ENCODE measurements around the gene GM2A.
"Not testable (repeated sequence)": the region's sequence is repeated elsewhere in the genome, so short reads cannot be mapped to it uniquely, and the experiment has no call there.

DNA sequence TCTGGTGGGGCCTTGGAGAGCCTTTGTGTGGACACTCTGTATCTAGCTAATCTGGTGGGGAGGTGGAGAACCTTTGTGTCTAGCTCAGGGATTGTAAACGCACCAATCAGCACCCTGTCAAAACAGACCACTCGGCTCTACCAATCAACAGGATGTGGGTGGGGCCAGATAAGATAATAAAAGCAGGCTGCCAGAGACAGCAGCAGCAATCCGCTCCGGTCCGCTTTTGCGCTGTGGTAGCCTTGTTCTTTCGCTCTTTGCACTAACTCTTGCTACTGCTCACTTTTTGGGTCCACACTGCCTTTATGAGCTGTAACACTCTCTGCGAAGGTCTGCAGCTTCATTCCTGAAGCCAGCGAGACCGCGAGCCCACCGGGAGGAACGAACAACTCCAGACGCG, 56.8 kb downstream of the GM2A start:
- not testable (repeated sequence) for TF ChIP-seq EZH2phosphoT487 (conservative IDR thresholded peaks at IDR 0.05; ENCODE audit: low read length); CTCF (IDR thresholded peaks at IDR 0.05; ENCODE audit: insufficient read depth, low read length, poor library complexity, severe bottlenecking)
